ENCODE data around the gene DROSHA.

DROSHA gene

DNA sequence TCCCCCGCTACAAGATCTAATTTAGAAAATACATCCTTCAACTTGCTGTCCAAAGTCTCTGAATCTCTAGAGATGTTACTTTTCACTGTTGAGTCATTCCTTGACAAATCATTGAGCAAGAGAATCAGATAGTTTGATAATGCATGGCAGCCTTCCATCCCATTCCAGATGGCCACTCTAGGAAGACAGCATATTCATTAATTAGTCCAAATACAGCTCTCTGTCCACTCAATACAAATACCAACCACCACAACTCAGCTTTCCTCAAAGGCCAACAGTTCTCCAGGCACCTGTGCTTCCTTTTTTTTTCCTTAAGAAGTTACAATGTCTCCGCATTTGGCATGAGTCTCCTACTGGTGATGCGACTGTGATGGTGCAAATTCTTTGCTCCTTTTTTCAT lies 72.3 kb downstream of the DROSHA start:
- no peak for DNase-seq

DNA sequence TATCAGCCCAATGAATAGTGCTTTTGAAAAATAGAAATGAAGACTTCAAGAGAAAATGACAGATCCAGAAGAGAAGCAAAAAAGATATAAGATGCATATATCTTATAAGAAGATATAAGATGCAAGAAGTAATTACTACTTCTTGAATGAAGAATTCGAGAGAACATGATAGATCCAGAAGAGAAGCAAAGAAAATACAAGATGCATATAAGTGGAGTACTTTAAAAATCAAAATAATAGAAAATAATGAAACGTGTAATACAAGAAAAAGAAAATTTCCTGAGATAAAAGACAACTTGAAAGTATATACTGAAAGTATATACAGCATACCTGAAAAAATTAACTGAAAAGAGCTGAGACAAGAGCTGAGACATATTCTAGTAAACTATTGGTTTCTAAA lies 76.7 kb downstream of the DROSHA start:
- no peak for DNase-seq

DNA sequence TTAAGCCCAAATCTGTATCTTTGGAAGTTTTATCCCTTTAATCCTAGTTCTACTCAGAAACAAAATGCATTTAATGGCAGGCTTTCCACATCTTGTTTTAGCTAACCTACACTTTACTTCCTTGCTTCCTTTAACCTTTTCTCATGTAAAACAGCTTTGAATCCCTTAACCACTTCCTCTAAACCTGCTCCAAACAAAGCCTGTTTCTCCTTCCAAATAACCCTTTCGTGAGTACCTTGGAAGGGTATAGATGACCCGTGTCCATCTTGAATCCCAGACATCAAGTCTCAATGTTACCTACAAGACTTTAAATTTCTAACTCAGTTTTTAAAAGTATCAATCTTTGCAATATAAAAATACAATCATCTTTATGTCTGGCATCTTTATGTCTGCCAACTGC lies 78.4 kb downstream of the DROSHA start:
- no peak for DNase-seq

DNA sequence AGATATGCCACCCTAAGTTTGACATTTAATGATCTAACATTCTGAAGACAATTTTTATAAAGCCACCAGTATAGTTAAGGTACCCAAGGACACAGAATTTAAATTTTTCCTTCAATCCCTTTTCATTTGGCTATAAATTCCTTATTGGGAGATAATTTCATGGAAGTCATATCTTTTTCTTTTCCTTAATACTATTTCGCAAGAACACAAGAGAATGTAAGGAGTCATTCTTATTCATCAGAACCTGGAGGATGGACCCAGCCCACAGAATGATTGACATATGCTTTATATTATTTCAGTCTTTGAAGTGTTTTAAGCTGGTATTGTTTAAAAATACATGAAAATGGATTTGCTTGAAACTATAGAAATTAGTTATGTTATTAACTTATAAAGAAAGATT lies 79.6 kb downstream of the DROSHA start:
- DNase-seq = no peak

DNA sequence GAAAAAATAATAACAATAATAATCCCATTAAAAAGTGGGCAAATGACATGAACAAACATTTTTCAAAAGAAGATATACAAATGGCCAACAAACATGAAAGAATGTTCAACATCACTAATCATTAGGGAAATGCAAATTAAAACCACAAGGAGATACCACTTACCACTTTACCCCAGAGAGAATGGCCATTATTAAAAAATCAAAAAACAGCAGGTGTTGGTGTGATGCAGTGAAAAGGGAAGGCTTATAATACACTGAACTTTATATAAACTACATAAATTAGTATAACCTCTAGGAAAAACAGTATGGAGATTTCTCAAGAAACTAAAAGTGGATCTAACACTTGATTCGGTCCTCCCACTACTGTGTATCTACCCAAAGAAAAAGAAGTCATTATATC lies 81.9 kb downstream of the DROSHA start:
- no peak for DNase-seq

DNA sequence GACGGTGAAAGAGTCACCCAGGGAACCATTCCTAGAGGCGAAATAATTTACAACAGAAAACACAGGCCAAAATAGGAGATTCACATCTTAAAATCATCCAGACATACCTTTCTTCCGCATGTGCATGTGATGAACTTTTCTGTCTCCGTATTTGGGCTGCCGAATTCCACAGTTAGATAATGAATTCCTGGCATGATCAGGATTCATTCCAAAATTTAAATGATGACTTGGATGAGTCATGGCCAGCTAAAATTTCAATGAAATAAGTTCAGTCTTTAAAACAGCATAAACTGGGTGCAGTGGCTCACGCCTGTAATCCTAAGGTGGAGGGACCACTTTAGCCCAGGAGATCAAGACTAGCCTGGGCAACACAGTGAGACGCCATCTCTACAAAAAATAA lies 82.7 kb downstream of the DROSHA start:
- DNase-seq = no peak

DNA sequence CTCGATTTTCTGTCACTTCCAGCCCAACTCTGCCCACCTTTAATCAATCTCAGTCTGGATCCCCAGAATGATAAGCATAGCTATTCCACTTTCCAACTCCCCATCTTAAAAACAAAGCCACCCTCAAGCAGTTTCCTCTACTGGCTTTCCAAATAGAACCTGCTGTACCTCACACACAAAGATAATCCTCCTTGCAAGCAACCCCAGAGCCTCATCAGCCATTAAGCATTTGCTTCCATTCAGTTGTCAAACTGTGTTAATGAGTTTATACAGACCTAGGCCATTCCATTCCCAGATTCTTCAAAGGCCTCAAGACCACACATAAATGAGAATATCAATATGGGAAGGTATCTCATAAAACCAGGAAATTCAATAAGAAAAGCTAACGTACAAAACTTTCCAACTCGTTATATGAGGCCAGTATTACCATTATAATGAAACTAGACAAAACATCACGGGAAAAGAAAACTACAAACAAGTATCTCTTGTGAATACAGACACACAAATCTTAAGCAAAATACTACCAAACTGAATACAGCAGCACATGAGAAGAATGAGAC lies 86.8 kb downstream of the DROSHA start:
- DNase-seq = no peak

DNA sequence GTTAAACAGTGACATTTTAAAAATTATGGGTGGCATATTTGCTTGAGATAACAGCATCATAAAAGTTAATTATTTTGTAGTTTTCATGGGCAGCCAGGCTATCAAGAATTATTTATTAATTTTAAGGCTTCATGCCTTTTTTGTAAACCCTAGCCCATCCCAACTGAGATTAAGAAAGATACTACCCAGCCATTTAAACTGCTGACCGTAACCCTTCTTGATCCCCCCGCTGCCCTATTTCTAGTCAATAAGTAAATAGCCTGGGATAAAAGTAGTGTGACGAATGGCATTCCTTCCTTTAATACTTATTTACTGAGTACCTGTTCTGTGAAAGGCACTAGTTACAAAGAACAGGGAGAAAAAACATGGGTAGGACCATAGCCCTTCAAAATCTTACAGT lies 88.3 kb downstream of the DROSHA start:
- DNase-seq = no peak

DNA sequence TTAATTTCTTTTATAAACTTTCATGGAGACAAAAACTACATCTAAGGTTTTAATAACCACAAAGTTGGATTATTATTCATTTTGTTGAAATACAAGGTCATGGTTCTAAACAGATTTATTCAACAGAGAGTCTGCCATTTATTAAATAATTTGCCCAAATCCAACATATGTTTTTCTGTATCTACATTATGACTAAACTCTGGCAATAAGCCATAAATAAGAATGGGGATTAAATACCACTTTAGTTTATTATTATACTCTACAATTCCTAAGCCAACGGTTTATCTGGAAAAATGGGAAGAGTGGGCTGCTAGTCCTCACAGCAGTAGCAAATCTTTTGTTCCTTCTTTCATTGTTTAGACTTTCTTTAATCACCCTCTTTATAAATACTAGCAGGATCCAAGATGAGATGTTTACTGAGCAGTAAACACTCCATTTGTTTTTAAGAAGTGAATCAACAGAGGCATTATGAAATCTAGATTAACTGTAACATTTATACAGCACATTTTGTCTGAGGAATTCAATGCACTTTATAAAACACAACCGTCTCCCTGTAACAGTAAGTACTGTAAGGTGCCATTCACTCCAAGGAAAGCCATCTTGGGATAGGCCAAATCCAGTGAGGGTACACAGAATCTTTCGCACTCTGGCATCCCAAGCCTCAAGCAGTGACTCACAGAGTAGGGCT lies 89.7 kb downstream of the DROSHA start:
- DNase-seq = no peak

DNA sequence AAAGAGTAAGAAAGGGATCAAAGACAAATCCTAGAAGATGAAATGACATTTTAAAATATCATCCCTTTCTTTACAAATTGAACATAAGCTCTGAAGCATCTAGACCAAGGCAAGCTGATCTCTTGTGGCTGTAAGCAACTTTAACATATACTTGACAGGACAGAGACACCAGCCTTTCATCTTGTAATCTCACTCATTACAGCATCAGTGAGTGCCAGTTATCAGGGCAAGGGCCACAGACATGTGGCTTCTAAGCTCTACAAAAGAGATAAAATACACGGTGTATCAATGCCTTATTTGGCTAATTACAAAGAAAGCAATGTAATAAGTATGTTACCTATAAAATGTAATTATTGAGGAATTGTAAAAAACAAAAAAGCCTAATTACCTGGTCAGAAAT lies 95.0 kb downstream of the DROSHA start:
- no peak for DNase-seq

DNA sequence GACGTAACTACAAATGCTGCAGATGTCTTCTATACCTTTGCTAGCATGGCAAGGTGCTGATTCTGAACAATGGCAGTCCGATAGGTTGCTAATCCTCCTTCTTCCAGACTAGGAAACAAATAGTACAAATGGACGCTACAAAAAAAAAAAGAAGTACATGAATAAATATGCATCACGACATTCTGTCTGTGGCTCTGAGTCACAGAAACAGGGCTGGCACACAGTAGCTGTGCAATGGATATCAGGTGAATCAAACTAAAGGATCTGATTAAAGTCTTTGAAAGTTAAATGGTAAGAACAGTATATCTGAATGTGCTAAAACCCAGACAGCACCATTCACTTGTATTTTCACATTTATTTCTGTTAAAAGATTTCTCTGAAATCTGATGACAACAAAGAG lies 96.2 kb downstream of the DROSHA start:
- no peak for DNase-seq

DNA sequence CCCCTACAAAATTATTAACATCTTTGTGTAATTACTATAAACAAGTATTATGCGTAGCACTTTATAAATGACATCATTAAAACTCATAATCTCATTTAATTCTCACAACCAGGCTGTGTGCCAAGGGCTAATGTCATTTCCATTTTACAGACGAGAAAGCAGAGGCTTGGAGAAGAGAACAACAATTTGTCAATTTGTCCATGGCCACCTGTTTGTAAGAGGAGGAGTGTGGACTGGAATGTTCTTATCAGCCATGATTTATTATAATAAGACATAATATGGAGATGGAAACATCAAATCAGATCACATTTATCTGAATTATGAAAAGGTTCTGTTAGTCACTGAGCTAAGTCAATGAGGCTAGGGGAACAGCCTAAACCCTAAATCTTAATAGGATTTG lies 97.0 kb downstream of the DROSHA start:
- DNase-seq = no peak

DNA sequence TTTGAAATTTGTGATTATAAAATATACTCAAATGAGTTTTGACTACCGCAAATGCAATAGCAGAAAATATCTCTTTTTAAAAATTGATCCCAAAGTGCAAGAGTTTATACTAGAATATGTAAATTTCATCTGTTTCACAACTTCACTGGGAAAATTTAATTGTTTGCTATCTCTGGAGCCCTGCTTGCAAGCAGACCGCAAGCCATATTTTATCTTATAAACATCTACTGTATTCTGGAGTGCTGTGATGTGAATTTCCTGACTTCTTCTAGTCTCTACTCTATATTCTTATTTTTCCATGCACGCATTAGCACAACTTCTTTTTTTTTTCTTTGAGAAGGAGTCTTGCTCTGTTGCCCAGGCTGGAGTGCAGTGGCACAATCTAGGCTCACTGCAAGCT lies 98.7 kb downstream of the DROSHA start:
- no peak for DNase-seq

DNA sequence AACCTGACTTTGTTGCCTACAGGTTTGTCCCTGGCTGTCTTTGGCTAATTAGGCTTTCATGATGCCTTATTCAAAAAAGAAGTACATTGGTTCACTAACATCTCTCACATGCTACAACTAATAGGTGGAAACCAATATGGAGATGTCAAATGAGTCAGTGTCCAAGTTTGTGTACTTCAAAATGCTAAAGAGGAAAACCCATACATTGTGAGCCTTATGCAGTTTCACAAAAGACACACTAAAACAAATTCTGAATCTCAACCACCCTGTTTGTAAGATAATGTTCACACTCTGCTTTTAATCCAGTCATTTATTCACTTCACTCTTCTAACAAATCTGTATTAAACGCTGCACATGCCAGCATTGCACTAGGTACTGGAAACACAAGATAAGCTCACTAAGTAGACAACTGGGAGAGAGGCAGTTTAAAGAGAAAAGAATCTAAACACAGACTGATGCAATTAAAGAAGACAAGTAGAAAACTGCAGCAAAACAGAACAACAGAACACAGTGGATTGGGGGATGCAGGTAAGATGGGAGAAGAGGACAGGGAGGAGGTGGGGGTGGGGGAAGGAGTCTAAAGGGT lies 104.1 kb downstream of the DROSHA start:
- no peak for DNase-seq

DNA sequence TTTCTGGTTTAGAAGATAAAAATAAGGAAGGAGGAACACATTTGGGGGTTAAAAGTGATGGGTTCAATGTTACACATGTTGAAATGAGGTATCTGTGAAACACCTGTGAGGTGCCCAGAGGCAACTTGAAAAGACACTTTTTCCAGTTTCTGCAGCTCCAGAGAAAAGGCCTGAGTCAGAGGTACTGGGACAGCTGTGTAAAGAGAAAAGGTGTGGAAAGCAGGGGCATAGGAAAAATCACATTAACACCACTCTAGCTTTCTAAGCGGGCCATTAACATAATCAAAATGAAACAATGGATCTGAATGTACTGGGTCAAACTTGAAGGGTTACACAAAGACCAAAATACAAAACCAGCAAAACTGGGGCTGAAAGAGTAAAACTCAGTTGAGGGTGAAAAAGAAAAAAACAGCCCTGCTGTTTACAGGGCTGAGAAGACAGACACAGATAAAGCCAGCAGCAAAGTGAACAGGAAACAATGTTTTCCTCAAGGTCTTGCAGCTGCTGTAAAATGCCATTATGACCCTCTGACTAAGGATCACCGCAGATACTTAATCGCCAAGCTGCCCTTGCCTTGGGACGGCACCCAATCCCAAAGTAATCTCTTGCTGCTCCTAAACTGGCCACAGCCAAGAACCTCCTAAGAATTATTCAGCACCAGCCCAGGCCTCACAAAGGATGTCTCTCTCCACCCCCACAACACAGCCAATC lies 104.7 kb downstream of the DROSHA start:
- no peak for DNase-seq

DNA sequence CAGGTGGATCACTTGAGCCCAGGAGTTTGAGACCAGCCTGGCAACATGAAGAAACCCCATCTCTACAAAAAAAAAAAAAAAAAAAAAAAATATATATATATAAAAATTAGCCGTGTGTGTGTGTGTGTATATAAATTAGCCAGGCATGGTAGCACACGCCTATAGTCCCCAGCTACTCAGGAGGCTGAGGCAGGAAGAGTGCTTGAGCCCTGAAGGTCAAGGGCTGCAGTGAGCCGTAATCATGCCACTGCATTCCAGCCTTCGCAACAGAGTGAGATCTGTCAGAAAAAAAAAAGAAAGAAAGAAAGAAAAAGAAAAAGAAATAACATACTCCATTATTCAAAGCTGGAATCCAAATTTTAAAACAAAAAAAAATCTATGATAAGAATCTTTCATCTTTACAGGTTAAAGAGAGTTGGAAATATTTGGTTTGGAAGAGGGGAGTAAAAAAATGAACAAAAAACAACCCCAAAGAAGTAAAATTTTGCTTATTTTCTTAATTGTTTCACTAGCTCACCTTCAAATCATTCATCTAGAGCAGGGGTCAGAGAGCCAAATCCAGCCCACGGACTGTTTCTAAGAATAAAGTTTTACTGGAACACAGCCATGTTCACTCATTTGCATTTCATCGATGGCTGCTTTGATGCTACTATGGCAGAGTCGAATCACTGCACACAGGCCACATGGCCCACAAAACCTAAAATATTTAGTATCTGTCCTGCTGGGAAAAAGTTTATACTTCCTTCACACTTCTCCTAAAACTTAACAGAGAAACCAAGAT lies 109.9 kb downstream of the DROSHA start:
- DNase-seq = no peak

DNA sequence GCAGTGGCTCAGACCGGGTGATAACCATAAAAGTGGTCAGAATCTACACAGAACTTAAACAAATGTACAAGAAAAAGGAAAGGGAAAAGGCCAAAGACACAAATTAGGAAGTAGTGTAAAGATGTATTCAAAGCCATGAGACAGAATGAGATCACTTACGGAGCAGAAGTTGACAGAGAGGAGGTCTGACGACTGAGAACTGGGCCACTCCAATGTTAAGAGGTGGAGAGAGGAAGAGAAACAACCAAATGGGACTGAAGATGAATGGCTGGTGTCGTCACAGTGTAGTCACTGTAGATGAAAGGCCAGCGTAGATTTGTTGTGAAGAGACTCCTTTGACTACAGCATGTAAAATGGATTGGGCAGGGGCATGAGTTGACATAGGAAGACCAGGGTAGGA lies 114.4 kb downstream of the DROSHA start:
- DNase-seq = no peak

DNA sequence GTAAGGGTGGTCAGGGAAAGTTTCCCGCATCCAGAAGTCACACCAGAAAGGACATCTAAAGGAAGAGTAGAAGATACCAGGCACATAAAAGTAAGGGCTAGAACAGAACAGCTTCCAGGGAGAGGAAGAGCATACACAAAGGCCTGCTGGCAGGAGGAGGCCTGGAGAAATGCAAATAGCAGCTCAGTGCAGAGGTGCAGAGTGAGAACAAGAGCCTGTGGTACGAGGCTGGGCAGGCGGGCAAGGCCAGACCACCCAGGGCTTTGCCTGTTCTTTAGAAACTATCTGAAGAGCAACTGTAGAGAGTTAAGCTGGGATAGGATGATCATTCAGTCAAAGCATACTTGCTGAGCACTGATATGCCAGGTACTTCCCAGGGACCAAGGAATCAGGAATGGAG lies 115.3 kb downstream of the DROSHA start:
- DNase-seq = no peak

DNA sequence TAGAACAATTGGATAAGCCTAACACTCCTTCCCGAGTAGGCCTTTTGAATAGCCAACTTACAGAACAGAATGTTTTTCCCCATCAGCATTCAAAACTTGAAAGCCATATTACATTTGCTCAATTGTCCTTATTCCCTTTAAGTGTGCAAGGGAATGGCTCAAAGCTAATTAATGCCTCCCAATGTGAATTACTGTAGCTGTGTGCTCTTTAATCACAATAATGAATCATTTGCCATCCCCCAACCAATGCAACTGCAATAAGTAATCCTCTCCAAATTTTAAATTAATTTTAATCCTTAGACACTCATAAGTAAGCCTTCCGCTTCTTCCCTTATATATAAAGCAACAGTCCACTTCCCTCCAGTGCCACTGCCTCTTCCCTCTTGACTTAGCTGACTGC lies 115.9 kb downstream of the DROSHA start:
- no peak for DNase-seq

DNA sequence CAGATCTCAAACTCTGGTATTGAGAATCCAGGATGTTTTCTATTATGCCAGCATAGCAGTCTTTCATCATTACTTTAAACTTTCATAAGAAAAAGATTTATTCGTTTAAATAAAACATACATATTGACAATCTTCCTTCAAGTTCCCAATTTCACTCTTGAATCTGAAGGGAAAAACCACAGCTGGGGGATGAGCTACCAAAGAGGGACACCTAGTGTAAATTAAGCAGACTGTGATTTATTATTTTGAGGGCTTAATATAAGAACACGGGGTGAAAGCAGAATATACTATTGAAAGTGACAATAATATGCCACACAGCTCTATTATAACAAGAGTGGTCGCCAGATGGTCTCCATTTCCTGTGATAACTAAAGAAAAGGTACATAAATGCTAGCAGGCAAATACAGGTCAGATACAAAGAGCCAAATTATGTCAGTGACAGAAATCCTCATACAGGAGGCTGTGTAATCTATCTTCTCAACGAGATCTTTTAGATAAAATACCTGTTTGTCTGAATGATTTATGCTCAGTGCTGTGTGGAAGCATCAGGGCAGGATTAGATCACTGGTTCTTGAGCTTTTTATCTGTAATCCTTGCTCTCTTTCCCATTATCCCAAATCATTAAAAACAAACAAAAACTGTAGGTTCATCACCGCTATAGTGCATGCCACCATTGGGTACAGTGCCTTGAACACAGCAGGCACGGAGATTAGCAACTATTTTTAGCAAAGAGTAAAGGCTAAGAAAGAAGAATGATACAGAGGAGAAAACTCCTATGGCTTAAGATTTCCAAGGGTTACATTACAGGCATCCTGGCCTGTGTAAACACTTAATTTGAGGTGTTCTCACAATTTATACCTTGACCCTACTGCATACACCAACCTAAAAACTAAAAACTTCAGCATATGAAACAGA lies 116.6 kb downstream of the DROSHA start:
- DNase-seq = no peak

DNA sequence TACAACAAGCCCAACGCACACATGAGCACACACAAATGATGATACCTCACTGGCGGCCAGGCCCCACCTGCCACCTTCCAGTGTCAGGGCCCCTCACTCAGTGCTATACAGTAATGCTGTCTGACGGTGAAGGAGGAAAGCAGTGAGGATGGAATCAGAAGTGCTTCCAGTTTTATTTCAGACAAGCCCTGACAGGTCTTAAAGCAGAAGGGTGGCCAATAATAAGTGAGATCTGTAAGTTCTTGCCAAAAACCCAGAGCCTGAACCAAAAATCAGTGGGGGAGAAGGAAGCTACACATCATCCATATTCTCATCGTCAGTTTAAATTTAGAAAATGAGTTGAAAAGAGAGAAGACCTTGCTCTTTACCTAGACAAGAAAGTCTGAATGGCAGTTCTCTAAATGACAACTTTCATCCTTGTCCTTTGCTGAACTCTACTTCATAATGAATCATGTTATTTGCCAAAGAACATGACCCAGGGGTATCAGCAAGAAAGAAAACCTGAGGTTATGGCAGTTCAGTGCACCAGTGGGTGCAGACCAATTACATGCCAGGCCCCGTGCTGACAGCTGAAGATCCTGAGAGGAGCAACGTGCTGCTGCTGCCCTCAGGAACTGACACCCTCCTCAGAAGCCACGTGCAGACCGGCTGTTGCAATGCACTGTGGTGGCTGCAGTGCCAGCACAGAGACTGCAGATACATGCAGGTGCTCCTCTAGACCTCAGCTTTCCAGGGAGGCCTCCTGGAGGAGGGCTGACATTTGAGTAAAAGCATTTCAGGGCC lies 118.7 kb downstream of the DROSHA start:
- peak; percentile 57 for DNase-seq

DNA sequence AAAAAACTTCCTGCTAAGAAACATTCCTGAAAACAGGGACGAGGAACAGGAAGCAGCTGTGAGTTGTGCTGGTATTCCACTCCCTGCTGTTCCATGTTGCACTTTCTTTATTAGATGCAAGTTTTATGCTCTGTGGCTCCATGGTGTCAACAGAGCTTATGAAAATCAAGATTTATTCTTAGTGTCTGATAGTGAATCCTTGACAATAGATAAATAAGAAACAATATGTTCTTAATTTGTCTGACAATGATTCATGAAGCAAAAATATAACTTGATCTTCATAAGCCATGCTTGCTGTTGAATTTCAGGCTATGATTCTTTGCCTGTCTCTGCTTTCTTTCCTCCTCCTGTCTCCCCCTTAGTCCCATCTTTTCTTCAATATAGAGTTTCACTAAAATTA lies 119.6 kb downstream of the DROSHA start:
- DNase-seq = no peak

All from activated CD8-positive, alpha-beta memory T cell treated with anti-CD3 and anti-CD28 coated beads, Interleukin-2, amount 50 U/mL, for 48 hours (primary cell).